GM19099 (cell line): ENCODE results near the gene SEPTIN7.

Experiments
- POLR2A ChIP-seq: IDR thresholded peaks from 3 replicates; pipeline ENCODE4 v1.6.1; 2011; ENCODE audit warnings: low read depth; ENCODE audit not compliant: insufficient read length; ENCODE audit errors: extremely low read depth

SEPTIN7 gene

DNA sequence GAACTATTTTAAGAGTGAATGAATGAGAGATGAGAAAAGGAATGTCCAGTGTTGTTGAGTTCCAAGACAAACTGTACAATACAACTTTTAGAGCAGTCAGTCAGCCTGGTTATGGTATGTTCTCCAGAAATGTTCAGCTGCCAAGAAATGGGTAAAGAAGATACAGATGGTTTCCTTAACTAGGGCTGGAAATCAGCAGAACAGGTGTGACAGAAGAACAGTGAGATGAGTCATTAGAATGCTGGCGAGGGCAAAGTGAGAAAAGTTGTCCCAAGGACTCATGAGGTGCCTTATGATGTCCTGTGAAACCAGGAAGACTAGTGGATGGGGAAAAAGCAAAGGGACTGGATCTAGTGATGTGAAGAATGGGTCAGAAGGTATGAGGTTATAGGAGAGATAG, 20.8 kb upstream of the SEPTIN7 start:
- no peak for TF ChIP-seq POLR2A

- TF ChIP-seq POLR2A: no peak
Observed at GRCh38 chr7:35781200-35781701, 19.6 kb upstream of the SEPTIN7 start.

DNA sequence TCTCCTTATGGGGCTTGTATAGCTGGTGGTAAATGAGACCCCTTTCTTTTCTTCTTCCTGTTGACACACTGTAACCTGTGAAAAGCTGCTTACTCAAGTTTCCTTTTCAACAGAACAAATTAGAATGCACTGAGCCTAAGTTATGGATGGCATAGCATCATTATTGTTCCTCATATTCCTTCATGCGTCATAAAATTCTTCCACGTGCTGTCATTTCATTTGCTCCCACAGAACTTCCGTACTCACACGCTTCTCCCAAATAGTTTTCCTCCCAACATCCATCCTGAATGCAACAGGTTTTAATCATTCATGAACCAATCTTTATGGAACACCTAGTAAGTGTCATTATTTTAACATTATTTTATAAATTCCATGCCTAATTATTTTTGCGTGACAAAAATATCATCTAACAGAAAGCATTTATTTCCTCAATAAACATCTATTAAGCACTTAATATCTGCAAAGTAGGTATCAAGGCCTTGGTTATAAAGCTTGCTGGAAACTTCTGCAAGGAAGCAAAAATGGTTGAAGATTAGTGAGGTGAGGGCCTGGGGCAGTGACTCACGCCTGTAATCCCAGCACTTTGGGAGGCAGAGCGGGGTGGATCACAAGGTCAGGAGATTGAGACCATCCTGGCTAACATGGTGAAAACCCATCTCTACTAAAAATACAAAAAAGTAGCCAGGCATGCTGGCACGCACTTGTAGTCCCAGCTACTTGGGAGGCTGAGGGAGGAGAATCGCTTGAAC, 18.9 kb upstream of the SEPTIN7 start:
- no peak for TF ChIP-seq POLR2A

DNA sequence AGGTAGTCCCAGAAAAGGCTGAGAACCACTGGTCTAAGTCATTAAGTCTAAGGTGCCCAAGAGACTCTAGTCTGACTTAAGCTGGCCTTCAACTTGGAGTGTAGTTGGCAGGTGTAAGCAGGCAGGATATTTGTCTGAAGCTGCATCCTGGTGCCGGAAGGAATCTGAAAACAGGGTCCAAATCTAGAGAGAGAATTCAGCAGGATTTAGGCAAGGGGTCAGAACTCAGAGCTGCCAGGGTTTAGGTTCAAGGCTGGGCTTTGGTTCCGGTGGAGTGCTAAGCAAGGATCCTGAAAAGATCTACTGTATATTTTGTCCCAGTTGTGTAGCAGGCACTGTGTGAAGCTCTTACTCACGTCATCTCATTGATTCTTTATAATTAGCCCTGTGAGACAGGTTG, 16.5 kb upstream of the SEPTIN7 start:
- no peak for TF ChIP-seq POLR2A

DNA sequence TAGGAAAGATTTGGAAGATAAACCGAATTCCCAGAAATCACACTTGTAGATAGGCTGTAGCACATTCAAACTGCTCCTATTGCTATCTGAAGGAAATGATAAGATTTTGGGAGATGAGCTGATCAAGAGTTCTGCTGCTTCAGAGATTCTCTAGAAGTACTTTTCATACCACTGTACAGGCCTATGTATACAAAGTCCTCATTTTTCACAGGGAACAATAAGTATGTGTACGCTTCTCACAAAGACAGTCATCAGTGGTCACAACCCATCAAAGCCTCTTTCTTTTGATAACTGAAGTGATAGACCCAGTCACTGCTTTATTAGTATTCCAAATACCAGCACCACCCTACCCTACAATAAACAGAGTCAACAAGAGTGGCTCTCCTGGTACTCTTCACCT, 15.6 kb upstream of the SEPTIN7 start:
- no peak for TF ChIP-seq POLR2A

DNA sequence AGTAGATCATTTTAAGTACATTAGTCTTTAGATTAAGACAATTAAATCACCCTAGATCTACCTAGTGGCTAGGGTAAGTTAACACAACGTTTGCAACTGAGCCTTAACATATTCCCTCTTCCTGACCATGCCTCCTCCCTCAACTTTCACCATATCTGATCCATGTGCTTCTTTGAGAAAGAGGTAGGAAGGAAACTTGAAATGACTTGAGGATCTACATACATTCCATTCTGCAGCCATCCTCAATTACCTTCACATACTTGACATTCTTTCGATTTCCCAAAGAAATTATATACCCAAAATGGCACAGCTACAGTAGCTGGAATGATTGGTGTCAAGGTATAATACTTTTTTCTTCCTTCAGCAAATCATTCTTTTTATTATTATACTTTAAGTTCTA, 12.9 kb upstream of the SEPTIN7 start:
- TF ChIP-seq POLR2A: no peak

- no peak for TF ChIP-seq POLR2A
Observed at GRCh38 chr7:35792472-35792871, 8.4 kb upstream of the SEPTIN7 start.

DNA sequence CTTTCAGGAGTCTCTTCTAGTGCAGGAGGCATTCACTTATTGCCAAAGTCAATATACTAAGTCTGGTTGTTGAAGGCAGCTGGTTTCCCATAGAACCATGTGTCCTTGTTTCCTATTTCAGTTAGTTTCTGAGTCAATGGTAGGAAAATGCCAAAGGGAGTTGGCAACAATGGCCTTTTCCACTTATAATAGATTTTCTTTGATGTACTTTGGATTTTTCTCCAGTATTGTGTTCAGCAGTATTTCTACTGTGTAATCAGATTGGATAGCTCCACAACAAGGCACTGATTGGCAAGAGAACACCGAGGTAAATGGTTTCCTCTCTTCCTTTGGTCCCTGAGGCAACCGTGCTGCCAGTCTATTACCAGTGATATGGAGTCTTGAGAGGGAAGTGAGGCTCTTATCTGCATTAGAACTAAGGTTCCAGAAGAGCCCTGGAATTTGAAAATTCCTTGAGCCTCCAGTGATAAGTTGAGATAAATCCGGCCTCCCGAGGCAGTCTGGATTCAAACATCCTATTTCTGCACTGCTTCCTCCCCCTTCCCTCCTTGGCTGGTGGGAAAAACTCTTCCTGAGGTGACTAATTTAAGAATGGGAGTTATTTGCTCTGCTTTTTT, 7.9 kb upstream of the SEPTIN7 start:
- no peak for TF ChIP-seq POLR2A

- TF ChIP-seq POLR2A: no peak
Observed at GRCh38 chr7:35797311-35797710, 3.5 kb upstream of the SEPTIN7 start.

- peak; percentile 49 for TF ChIP-seq POLR2A
Observed at GRCh38 chr7:35799846-35800717, 775 bp upstream of the SEPTIN7 start.

DNA sequence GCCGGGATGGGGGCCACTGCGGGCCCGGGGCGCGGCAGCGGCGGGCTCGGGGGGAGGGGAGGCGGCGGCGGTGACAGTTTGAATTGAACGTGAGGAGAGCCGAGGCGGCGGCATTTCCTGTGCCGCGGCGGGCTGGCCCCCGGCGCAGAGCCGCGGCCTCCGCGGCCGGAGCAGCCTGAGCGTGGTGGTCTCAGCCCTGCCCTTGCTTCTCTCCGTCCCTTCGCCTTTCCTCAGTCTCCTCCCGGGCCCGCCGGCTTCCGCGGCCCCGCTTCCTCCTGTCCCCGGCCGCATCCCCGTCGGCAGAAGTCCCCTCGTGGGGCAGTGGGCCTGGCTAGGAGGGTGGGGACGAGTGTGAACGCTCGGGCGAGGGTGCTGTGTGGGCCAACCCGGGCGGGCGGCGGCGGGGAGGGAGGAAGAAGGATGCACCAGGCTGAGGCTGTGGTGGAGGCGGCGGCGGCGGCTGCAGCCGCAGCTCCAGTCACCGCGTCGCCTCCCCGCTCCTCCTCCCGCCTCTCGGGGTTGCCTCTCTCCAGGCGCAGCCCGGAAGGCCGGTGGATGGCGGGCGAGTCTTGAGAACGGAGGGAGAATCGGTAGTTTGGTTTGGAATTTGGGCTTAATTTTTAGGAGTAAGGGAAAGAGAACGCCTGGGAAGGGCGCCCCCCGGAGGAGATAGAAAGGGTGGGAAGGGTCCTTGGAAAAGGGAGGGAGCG, 690 bp downstream of the SEPTIN7 start:
- peak; percentile 41 for TF ChIP-seq POLR2A

DNA sequence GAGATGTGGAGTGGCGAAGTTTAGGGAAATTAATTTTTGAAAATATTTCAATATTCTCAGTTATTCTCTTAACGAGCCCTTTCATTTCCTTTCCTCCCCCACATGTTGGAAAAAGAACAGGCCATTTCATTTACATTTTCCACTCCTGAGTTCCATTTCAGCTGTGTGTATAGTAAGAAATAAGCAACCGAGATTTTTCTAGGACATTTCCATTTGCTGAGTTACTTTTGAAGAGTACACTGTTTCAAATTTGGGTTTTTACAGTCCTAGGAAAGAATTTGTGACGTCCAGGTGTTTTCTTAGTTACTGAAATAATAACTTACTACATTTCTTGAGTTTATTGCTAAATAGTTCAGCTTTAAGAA, 1.2 kb downstream of the SEPTIN7 start:
- no peak for TF ChIP-seq POLR2A

GRCh38 chr7:35802649-35803048, 1.8 kb downstream of the SEPTIN7 start:
- TF ChIP-seq POLR2A: no peak

GRCh38 chr7:35804231-35804970, 3.5 kb downstream of the SEPTIN7 start:
- no peak for TF ChIP-seq POLR2A
